HG02623 (cell line): ENCODE results near the gene UTY.
A peak's percentile ranks its signal among the peaks of the same experiment; 100 is the strongest.

Experiments
- ATAC-seq: cut with Tn5 transposase; IDR thresholded peaks from one replicate; pipeline ENCODE4 v1.9.1; 2021; ENCODE audit warnings: moderate library complexity; ENCODE audit not compliant: unreplicated experiment

UTY gene

DNA sequence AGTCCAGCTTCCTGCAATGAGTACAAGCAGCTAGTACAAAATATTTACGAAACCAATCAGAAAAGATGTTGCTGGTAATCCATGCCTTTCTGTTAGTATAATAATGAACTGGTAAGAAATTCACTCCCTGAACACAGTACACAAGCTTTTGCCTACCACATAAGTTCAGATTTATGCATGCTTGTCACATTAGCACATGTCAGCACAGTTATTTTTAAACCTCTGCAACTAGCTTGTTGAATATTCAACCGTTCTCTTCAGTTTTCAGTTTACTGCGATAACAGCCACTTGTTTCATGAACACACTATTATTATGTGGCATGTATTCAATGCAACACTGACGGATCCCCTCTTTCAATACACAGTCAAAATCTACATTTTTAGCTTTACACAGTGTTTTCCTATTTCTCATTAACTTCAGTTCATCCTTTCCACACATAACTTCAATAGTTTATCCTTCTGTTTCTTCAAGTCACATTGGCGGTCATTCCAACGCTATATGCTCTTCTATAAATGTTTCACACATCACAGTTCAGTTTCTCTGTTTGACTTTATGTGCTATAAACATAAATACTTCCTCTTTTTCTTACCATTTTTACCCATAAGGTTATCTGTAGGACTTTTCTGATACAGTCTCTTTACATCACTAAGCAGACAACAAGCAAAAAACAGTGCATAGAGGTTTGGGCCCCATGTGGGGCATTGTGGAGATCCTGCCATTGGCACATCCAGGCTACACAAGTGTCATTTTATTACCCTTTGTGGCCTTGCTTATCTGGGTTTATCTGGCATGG, 62.8 kb downstream of the UTY start:
- peak; percentile 84 for ATAC-seq

DNA sequence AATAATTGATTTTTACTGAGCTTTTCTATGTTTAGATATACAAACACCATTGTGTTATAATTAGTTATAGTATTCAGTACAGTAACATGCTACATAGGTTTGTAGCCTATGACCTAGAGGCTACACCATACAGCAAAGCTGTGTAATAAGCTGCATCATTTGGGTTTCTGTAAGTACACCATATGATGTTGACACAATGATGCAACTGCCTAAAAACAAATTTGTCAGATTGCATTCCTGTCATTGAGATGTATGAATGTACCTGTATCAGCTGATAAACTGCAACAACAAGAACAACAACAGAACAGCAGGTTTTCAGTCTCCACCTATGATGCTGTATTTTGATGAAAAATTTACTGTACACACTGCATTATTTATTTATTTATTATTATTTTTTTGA, 64.3 kb downstream of the UTY start:
- no peak for ATAC-seq

- no peak for ATAC-seq
Observed at GRCh38 chrY:13398876-13399275, 81.0 kb downstream of the UTY start.

DNA sequence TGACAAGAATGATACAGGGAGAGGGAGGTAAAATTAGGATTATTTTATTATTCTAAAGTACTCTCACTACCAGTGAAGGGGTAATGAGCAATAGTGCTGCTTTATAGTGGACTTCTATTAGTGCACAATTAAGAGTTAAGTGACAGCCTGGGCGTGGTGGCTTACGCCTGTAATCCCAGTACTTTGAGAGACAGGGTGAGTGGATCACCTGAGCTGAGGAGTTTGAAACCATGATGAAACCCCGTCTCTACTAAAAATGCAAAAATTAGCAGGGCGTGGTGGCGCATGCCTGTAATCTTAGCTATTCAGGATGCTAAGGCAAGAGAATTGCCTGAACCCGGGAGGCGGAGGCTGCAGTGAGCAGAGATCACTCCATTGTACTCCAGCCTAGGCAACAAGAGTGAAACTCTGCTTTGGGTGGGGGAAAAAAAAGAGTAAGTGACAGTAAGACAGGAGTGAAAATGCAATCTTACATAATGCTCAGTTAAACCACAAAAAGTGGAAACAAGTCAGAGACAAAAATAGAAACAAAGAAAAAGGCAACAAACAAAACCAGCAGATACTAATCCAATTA, 98.6 kb downstream of the UTY start:
- ATAC-seq, result no peak

DNA sequence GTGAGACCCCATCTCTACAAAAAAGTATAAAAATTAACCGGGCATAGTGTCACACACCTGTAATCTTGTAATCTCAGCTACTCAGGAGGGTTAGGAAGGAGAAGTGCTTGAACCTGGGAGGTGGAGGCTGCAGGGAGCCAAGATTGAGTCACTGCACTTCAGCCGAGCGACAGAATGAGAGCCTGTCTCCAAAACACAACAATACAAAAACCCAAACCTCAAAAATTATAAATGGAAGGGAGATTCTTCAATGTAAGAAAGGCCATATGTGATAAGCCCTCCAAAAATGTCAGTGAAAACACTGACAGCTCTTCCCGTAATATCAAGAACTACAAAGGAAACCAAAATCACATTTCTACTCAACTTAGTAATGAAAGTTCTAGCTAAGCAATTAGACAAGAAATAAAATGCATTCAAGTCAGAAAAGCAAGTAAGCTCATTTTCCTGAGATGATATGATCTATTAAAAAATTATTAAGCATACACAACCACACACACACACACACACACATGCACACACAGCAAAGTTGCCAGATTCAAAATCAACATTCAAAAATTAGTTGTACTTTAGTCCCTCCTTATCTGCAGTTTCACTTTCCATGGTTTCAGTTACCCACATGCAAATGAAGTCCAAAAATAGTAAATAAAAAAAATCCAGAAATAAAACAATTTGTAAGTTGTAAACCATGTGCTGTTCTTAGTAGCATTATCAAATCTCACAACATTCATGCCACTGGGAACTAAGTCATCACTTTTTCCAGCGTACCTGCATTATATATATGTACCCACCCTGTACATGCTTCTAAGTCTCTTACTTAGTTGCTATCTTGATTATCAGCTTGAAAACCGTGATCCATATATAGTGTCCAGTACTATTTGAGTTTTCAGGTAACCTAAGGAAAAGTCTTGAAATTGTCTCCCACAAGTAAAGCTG, 108.7 kb downstream of the UTY start:
- ATAC-seq, result no peak

DNA sequence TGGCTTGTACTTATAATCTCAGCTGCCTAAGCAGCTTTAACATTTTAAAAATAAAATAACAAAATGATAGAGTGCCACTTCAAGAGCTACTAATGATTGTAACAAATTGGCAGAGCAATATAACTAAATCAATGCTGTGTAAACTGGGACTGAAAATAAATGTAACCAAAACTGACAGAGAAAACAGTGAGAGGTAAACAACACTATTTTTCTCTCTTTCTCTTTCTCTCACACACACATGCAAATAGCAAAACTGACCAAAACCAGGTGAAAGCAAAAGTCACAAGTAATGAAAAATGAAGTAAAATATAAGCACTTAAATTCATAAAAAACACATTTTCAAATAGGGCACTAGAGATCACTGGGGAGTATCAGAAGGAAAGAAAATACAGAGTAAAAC, 109.6 kb downstream of the UTY start:
- no peak for ATAC-seq

DNA sequence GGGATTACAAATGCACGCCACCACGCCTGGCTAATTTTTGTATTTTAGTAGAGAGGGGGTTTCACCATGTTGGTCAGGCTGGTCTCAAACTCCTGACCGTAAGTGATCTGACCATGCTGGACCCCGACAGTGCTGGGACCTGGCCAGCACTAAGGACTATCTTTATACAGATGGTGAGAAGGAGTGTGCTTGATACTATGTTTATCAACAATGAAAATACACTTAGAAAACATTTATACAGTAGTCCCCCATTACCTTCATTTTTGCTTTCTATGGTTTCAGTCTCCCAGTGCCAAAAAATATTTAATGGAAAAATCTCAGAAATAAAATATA, 111.4 kb downstream of the UTY start:
- ATAC-seq, result no peak

DNA sequence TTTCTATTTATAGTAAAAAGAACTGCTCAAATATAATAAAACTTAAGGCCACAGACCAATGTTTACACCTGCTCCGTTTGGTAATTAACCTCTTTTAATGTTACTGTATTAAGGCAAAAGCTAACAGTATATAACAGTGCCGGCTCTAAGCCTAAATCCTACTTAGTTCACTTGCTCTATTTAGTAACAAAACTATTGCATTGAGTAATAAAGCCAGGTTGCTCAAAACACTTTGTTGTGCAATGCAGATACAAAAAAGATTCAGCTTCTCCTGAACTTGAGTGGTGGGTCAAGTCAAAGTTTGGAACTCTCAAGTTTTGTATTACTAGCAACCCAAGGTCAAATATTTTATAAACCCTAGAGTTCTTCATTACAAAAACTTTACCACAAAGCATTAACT, 116.2 kb downstream of the UTY start:
- ATAC-seq, result no peak

DNA sequence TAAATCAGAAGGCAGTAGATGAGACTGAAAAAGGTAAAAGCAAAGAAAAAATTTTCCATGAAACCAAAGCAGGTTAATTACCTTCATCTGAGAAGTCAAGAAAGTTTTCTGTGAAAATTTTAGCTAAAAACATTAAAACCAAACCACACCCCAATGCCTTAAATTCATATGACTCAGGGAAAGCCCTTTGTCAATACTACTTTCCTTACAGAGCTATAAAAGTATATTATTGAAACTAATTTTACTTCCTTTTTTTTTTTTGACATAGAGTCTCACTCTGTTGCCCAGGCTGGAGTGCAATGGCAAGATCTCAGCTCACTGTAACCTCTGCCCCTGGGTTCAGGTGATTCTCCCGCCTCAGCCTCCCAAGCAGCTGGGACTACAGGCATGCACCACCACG, 117.2 kb downstream of the UTY start:
- ATAC-seq, result no peak

DNA sequence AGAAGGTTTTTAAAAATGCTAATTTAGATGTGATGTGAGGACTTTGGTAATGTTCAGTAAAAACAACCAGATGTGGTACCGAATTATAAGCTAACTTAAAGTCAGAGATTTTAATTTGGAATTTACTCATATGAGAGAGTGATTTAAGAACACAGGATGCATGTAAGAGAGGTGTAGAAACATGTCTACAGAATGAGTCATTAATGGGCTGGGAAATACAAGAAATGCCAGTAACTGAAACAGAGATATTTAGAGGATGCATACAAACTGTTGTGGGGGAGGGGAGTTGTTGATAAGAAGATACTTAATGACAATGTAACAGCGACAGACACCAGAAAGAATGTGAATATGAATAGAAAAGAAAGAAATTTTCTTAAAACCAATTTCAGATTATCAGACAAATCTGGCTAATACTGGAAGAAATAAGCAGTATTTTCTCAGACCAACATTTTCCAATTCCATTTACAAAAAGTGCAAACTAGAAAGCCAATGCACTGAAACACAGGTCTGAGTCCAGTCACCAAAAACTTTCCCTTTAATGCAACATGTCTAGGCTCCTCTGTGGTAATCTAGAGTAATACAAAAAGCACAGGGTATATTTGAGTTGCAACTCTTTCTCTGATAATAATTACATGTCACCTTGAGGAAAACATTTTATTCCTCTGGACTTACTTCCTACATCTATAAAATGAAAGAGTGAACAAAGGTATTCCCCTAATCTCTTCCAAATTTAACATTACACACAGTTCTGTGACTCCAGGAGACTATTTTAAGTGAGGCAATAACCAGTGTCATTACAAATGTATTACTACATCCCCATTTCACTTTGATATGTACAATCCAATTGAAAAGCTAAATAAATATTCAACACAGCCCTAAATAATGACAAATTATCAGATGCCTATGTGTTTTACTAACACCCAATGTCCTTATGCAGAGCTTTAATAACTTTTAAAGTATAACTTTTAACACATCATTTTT, 117.9 kb downstream of the UTY start:
- ATAC-seq, result no peak

DNA sequence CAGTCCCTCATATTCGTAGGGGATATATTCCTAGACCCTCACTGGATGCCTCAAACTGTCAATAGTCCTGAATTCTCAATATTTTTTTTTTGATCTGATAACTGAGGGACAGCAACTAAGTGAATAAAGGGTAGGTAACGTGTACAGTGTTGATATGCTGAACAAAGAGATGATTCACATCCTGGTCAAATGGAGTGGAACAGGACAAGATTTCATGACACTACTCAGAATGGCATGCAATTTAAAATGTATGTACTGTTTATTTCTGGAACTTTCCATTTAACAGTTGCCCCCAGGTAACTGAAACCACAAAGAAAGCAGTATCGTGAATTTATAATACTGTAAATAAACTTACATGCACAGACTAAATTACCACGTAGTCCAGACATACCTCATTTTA, 128.4 kb downstream of the UTY start:
- ATAC-seq, result no peak

DNA sequence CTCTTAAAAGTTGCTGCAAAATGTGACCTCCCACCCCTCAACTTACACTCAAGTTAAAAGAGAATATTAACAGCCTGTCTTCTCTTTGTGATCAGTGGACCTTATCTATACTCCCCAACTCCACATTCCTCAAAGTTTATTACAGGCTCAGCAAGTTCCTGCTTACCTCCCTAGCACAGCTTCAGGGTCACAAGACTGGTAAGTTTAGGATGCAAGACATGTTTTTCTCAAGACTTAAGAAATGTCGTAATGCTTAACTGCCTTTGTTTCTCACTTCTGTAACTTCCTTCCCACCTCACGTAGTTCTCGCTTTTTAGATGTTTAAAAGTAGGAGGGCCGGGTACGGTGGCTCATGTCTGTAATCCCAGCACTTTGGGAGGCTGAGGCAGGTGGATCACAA, 132.7 kb downstream of the UTY start:
- no peak for ATAC-seq

- ATAC-seq, result no peak
Observed at GRCh38 chrY:13345549-13345948, 134.3 kb downstream of the UTY start.

GRCh38 chrY:13343307-13343946, 136.4 kb downstream of the UTY start:
- no peak for ATAC-seq

- ATAC-seq, result no peak
Observed at GRCh38 chrY:13339939-13340338, 139.9 kb downstream of the UTY start.

GRCh38 chrY:13339381-13339780, 140.5 kb downstream of the UTY start:
- no peak for ATAC-seq

DNA sequence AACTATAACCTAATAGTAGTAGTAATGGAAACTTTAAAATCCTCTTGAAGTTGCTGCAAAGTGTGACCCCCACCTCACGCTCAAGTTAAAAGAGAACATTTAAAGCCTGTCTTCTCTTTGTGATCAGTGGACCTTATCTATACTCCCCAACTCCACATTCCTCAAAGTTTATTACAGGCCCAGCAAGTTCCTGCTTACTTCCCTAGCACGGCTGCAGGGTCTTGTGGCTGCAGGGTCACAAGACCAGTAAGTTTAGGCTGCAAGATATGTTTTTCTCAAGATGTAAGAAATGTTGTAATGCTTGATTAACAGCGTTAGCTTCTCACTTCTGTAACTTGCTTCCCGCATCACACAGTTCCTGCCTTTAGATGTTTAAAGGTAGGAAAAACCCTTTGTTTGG, 141.1 kb downstream of the UTY start:
- no peak for ATAC-seq

GRCh38 chrY:13337934-13338333, 141.9 kb downstream of the UTY start:
- ATAC-seq, result no peak

DNA sequence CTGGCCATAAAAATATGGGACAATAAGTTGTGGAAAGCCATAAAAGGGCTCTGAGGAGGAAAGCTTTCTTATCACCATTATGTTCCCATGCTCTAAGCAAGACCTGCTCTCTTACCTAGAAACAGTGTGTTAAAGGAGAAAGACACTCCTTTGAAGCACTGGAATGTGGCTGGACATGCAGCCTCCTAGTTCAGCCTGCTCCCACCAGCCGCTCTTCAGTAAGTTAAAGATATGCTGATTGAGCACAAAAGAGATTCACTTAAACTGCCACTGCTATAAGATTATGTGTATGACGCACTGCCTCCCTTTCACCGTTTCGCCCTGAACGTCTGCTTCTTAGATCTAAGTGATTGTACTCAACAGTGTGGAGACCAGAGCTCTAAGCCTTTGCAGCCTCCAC, 146.0 kb downstream of the UTY start:
- no peak for ATAC-seq

DNA sequence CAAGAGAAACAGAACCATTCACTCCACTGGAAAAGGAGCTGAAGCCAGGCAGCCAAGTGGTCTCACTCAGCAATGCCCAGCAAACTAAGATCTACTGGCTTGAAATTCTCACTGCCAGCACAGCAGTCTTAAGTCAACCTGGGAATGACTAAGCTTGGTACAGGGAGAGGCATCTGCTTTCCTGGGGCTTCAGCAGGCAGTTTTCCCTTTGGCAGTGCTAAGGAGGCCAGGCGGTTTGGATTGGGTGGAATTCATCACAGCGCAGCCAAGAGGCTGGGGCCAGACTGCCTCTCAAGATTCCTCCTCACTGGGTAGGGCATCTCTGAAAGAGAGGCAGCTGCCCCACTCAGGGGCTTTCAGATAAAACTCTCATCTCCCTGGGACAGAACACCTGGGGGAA, 149.2 kb downstream of the UTY start:
- ATAC-seq, result no peak
